Activated naive CD4-positive, alpha-beta T cell (primary cell): ENCODE data around the gene DDI1.

Experiments
- DNase-seq, 4 experiments: peaks; one replicate each; lab custom pipeline; 2025; lab: John Stamatoyannopoulos, UW

DDI1 gene

GRCh38 chr11:104078245-104078644 lies 41.8 kb downstream of the DDI1 start:
- no peak for DNase-seq

GRCh38 chr11:104078995-104079394 lies 42.6 kb downstream of the DDI1 start:
- no peak for DNase-seq

- DNase-seq: no peak
Measured at GRCh38 chr11:104086621-104087020, 50.2 kb downstream of the DDI1 start.
